Occipital lobe (tissue), 2 donors: Measurements from ENCODE around the gene TIMM17B. TPM values are rescaled to one million over a fixed set of nuclear protein-coding genes. Genes with fewer than 3 reads are reported as not detected.

Experiments used
- DNase-seq: peaks from one replicate; lab custom pipeline; 2025; lab: John Stamatoyannopoulos, UW
- total RNA-seq: library from RNA; depleted of rRNA; stranded (reverse); fragments of >200 nt; gene quantifications from one replicate; pipeline ENCODE4 v1.2.3, GENCODE V29; 2014

TIMM17B gene
- 27.9 TPM for total RNA-seq

DNA sequence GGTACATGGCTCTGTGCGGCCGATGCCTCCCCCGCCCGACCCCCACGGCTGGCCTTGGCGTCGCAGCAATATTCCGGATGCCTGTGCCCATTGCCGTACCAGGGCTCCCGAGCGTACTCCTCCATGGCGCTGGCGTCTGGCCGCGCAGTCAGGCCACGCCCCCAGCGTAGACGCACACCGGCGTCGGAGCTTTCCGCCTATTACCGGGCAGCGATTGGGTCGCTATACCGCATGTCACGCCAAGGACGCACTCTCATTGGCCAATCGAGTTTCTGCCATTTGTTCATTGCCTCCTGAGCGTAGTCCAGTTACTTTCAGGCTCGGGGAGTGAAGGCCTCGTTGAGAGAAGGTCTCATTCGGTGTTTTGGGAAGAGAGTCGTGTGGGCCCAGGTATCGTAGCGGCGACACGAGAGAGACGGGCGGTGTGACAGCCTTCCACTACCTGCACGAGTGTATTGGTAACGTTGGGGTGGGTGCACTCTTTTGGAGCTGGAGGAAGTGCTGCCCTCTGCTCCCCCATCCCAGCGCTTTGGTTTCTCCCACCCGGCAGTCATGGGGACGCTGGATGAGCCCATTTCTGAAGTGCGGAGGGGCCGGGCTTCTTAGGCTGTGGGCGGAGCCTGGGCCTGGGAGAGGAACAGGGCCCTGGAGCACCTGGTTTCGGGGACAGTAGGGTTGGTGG is at the start of gene TIMM17B, which contains the start of gene PQBP1:
Gene TIMM17B, minus strand, starts transcription at position 144 of the 682 bp plus-strand sequence. Its CDS starts 19 bp downstream, at position 125.
Gene PQBP1, plus strand, starts transcription at position 306 of the 682 bp plus-strand sequence. CDS start 580 bp downstream, outside the sequence.
- peak; percentile 85 for DNase-seq

DNA sequence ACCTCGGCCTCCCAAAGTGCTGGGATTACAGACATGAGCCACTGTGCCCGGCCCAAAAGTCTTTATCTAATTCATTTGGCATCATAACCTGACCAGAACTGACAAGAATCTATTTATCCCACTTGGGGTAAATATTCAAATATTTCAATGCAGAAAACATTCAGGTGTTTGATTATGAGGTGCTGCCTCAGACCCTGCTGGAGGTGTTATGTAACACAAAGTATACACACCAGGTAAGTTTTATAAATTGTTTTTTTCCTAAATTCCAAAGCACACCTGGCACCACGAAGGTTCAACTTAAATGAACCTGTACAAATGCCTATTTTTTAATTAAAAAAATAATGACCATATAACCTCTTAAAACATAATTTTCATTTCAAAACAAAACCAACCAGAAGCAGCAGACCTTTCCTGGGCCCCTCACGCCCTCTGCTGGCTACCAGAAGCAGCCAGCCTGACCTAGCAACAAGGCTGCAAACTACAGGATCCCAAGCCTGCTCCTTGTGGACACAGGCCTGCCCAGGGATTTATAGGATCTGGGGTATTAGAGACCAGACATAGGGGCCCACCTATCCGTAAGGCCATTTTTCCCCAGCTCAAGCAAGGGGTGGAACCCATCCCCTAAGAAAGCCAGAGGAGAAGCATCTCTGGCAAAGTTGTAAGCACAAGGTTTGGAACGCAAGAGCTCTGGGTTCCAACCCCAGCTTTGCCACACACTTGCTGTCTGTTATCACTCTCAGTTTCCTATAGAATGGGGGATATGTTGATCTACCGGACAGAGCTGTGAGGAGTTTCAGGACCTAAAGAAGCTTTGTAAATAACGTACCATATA is 48.2 kb upstream of the TIMM17B start:
- no peak for DNase-seq

DNA sequence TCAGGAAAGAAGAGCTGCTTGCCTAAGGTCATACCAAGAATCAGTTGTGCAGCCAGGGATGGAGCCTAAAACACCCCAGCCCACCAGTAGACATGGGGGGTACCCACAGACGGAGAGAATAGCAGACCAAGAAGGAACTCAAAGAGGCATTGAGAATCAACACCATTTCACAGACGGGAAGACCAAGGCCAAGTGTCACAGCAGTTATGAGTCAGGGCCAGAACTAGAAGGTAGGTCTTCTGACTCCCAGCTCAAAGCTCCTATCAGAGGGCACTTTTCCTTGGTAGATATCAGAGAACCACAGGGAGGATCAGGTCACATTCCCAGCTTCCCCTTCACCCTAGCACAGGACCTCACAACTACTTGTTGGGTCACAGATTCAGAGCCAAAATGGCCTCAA is 45.3 kb upstream of the TIMM17B start:
- no peak for DNase-seq

DNA sequence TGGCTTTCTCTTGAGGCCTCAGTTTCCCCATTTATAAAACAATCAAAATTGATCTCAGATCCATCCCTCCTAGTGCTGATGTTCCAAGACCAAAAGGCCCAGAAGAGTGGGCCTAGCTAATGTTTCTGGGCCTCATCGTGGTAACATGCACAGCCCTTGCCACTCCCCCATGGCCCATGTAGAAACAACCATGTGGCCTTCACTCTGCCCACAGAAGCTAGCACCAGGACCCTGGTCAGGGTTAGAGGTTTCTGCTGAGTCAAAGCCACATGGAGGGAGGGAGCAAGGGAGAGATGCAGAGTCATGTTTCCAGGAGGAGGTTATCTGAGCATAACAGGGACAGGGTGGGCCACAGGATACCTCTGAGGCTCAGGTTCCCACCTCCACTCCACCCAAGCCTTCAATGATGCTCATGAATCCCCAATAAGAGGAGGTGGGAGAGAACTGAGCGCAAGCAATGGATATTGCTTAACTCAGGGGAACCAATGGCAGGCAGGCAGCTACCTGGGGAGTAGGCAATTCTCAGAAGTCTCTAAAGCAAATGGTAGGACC is 42.9 kb upstream of the TIMM17B start:
- no peak for DNase-seq

DNA sequence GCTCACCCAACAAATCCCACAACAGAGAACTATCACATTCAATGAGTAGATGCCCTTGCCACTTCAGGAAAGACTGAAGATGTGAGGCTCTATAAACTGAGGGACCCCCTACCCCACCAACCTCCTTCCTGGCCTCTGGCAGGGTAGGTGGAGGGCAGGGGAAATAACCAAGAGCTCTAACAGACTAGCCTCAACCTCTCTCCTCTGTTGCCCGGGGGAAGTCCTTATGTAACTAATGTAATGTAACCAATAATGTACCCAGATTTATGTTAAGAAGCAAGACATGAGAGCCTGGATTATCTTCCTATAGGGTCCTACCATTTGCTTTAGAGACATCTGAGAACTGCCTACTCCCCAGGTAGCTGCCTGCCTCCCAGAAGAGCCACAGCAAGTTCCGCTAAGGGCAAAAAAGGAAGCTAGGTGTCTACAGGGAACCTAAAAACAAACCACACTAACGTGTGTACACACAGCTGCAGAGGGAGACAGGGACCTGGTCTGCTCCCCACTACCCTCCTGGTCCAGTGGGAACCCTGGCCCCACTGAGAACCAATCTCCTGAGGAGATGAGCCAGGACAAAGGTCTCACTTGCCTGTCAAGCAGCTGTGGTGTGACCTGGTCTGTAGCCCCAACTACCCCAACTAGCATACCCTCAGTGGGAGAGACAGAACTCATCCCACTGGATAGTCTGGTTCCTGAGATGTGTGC is 42.1 kb upstream of the TIMM17B start:
- no peak for DNase-seq

DNA sequence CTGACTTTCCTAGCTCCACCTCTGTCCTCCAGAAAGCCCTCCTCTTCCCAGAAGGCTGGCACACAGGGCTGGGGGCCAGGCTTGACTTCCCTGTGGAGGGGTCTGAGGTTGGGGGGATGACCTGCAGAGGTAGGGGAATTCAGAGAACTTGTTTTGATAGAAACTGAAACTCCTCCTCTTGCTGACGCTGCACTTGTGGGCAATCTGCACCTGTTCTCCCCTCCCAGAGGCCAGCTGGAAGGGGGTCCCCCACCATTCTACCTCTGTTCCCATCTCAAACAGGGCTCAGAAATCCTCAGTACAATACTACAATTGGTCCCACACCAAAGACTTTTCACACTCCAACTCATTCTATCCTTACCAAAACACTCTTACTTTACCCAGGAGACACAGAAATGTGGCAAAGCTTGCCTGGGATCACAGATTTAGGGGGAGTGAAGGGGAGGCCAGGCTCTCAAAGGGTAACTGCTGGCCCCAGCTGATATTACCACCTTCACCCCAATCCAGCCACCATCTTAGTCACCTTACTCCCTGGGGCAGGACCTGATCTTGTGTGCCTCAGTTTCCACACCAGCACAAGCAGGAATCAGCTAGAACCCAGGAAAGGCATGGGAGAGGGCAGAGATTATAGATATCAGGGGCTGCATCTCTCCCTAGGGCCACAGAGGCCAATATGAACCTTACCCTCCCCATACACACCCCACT is 41.3 kb upstream of the TIMM17B start:
- DNase-seq, result no peak

GRCh38 chrX:48937054-48937907 is 39.7 kb upstream of the TIMM17B start:
- no peak for DNase-seq

GRCh38 chrX:48936429-48937053 is 39.0 kb upstream of the TIMM17B start:
- DNase-seq, result no peak

DNA sequence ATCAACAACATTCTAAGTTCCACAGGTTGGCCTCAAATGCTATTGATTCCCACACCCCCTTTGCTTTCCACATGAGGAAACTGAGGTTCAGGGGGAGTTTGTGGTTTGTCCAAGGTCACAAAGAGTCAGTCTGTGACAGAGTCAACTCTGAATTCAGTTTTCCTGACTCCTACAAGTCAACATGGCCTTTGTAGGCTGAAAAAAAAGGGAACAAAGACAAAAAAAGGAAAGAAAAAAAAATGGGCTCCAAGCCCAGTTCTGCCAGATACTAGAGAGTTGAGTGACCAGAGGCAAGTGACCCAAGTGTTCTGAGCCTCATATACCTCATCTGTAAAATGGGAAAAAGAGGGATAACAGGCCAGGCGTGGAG is 37.7 kb upstream of the TIMM17B start:
- DNase-seq, result no peak

GRCh38 chrX:48934581-48935300 is 37.2 kb upstream of the TIMM17B start:
- no peak for DNase-seq

DNA sequence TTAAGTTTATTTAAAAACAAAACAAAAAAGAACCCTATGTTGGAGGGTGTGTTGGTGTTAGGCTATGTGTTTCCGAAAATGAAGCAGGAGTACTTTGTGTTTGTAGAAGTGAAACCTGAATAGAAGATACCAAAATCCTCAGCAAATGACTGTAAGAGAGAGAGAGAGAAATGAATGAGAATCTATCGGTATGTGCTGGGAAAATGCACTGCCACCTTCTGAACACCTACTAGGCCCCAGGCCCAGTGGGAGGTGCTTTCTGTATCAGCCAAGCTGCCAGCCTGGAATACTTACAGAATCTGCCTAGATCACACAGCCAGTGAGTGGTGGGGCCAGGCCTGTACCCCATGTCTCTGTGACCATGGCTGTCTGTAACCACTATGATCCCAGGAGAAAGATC is 36.2 kb upstream of the TIMM17B start:
- no peak for DNase-seq

- DNase-seq, result no peak
These were observed 30.3 kb upstream of the TIMM17B start for GRCh38 chrX:48927736-48928382.

- DNase-seq, result no peak
These were observed 29.6 kb upstream of the TIMM17B start for GRCh38 chrX:48927123-48927522.

- no peak for DNase-seq
These were observed 26.7 kb upstream of the TIMM17B start for GRCh38 chrX:48924270-48924669.

DNA sequence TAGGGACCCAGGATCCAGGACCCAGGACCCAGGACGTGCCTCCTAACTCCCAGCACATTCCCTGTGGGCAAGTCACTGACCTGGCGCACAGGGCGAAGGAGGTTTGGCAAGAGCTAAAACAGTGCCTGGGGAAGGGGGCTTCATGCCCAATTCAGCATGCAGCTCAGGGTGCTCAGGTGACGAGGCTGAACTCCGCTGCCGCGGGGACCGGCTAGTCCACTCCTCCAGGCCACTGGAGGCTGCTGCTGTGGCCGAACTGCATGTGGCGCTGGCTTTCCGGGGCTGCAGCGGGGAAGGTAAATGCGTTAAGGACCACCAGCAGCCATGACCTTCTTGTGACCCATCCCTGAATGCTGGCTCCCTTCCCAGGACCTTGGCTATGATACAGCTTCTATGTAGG is 26.2 kb upstream of the TIMM17B start:
- DNase-seq, result no peak

- no peak for DNase-seq
These were observed 23.1 kb upstream of the TIMM17B start for GRCh38 chrX:48920718-48921104.

DNA sequence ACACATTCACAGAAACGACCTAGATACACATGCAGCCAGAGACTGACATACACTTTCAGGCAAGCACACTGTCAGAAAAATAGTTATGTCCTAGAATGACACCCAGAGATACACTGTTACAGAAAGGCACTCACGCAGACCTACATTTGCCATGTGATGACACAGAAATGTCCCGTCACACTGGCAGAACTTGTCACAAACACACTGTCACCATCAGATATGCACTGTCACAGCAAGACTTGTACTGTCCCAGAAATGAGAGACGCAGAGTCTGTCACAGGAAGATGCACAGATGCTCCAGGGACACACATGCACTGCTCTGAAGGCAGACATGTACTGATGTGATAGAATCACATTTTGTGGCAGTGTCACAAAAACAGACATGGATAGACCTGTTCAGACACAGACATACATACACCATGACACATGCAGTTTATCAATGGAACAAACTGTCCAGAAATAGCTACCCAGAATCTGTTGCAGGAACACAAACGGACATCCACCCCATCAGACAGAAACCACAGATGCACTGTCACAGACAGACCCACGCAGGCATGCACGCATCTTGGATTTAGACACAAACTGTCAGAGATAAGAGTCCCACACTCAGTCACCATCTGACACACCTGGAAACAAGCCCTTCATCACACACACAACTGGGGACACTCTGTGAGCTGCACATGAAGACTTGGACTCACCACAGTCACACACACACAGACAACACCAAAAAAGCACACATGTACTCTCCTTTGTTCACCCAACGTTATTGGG is 22.6 kb upstream of the TIMM17B start:
- no peak for DNase-seq

DNA sequence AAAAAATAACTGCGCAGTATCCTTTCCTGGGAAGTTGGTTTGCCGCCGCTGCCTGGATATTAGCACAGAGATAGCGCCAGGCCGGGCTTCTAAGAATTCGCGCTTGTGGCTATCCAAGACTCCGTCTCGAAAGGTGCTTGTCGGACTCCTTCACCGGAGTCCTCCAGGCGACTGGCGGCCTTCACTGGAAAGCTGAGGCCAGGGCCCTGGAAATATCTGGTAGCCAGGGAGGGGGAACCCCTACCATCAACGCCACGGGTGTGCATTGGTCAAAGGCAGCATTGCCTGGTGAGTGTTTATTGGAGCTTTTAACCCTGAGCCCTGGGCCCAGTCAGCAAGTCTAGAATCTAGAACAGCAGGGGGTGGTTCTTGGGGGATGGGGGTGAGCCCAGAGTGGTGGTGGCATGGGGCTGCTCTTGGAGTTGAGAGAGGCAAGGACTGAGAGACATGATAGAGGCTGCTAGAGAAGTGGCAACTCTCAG is 21.8 kb upstream of the TIMM17B start:
- no peak for DNase-seq
